Measurements from ENCODE around the gene SNORC. TPM values are rescaled to one million over a fixed set of nuclear protein-coding genes. Genes with fewer than 3 reads are reported as not detected.

The SNORC gene
- total RNA-seq, 1 experiment from 2014 or later: 0.61 TPM

GRCh38 chr2:232869138-232870017 is 686 bp upstream of the SNORC start:
- DNase-seq (ENCODE audit: low read depth): no peak

GRCh38 chr2:232870766-232871371 is 805 bp downstream of the SNORC start:
- no peak for DNase-seq (ENCODE audit: low read depth)

GRCh38 chr2:232871418-232871834 is 1.4 kb downstream of the SNORC start:
- no peak for DNase-seq (ENCODE audit: low read depth)

- no peak for DNase-seq (ENCODE audit: low read depth)
These were observed 2.0 kb downstream of the SNORC start for GRCh38 chr2:232871835-232872736.

GRCh38 chr2:232872826-232873225 is 2.8 kb downstream of the SNORC start:
- no peak for DNase-seq (ENCODE audit: low read depth)

GRCh38 chr2:232873292-232873908 is 3.3 kb downstream of the SNORC start:
- DNase-seq (ENCODE audit: low read depth): no peak

- no peak for DNase-seq (ENCODE audit: low read depth)
These were observed 4.0 kb downstream of the SNORC start for GRCh38 chr2:232873909-232874641.

GRCh38 chr2:232874677-232875223 is 4.7 kb downstream of the SNORC start:
- no peak for DNase-seq (ENCODE audit: low read depth)

GRCh38 chr2:232875256-232876121 is 5.4 kb downstream of the SNORC start:
- DNase-seq (ENCODE audit: low read depth): no peak

GRCh38 chr2:232876161-232876977 is 6.3 kb downstream of the SNORC start:
- DNase-seq (ENCODE audit: low read depth): no peak

- no peak for DNase-seq (ENCODE audit: low read depth)
These were observed 6.9 kb downstream of the SNORC start for GRCh38 chr2:232876978-232877441.

- no peak for DNase-seq (ENCODE audit: low read depth)
These were observed 8.0 kb downstream of the SNORC start for GRCh38 chr2:232877940-232878511.

GRCh38 chr2:232878855-232879617 is 9.0 kb downstream of the SNORC start:
- no peak for DNase-seq (ENCODE audit: low read depth)

- no peak for DNase-seq (ENCODE audit: low read depth)
These were observed 9.8 kb downstream of the SNORC start for GRCh38 chr2:232879618-232880494.

- no peak for DNase-seq (ENCODE audit: low read depth)
These were observed 10.8 kb downstream of the SNORC start for GRCh38 chr2:232880764-232881351.

- DNase-seq (ENCODE audit: low read depth): no peak
These were observed 12.0 kb downstream of the SNORC start for GRCh38 chr2:232882085-232882484.

Measured in HT1080 (cell line).